Erythroblast (primary cell): ENCODE measurements around the gene SIK3.
"Not testable (repeated sequence)": the region's sequence is repeated elsewhere in the genome, so short reads cannot be mapped to it uniquely, and the experiment has no call there.

Experiments used
- GATA1 ChIP-seq: IDR thresholded peaks from 2 replicates; pipeline ENCODE4 v1.6.1; 2011; ENCODE audit warnings: low read depth, mild to moderate bottlenecking, control low read depth, low read length, moderate library complexity
- POLR2A ChIP-seq: IDR thresholded peaks from 2 replicates; pipeline ENCODE4 v1.6.1; 2011; ENCODE audit warnings: mild to moderate bottlenecking, low read length

GRCh38 chr11:117137223-117138086 lies 39.2 kb upstream of the SIK3 start:
- not testable (repeated sequence) for TF ChIP-seq POLR2A, GATA1
